K562 (cell line): ENCODE results near the gene NDUFAF2. TPM values are rescaled to one million over a fixed set of nuclear protein-coding genes. Genes with fewer than 3 reads are reported as not detected.

ENCODE experiments used
- ARID4B ChIP-seq: sonication (generic); formaldehyde crosslinking; IDR thresholded peaks from 2 replicates; pipeline ENCODE4 v1.8.0; 2022; ENCODE audit warnings: mild to moderate bottlenecking, missing genetic modification reagents
- ATF2 ChIP-seq: sonication (generic); formaldehyde crosslinking; IDR thresholded peaks from 2 replicates; pipeline ENCODE4 v1.8.1; 2022; ENCODE audit warnings: missing genetic modification reagents
- PHF8 ChIP-seq: fragments of 200-600 bp; sonication (generic); IDR thresholded peaks from 2 replicates; pipeline ENCODE4 v1.6.1; 2012; ENCODE audit warnings: mixed run types, mild to moderate bottlenecking, inconsistent platforms, low read length, moderate library complexity, borderline replicate concordance
- RBM14 ChIP-seq: fragments of 200-400 bp; formaldehyde crosslinking; IDR thresholded peaks from 2 replicates; pipeline ENCODE4 v1.6.1; 2018; ENCODE audit warnings: low read depth, mild to moderate bottlenecking, low read length, moderate library complexity, borderline replicate concordance; ENCODE audit not compliant: insufficient read depth
- SMARCA5 ChIP-seq: fragments of 450-650 bp; IDR thresholded peaks from 2 replicates; pipeline ENCODE4 v1.6.1; 2016
- TFAP4 ChIP-seq: sonication (generic); formaldehyde crosslinking; IDR thresholded peaks from 2 replicates; pipeline ENCODE4 v1.8.0; 2022; ENCODE audit warnings: missing genetic modification reagents, mild to moderate bottlenecking, moderate library complexity, borderline replicate concordance
- polyA plus RNA-seq, 8 experiments: library from polyadenylated mRNA; depleted of rRNA in 4 of 8; stranded (reverse) in 5 of 8; unstranded in 3 of 8; fragments of >200 nt; fragmentation: Nextera tagmentation in 2 of 8; fragmentation: Illumina TruSeq in 1 of 8; extraction: Ambion mirVana in 2 of 8; extraction: Trizol in 1 of 8; gene quantifications; 2 replicates each; pipeline versions ENCODE4 v1.2.1 to v1.2.3, GENCODE V29; 2011 to 2014; ENCODE audit warnings: inconsistent platforms in 1 of 8, missing spikeins in 1 of 8
- total RNA-seq, 7 experiments: library from RNA; depleted of rRNA in 6 of 7; stranded (reverse); fragments of >200 nt in 6 of 7; fragmentation: Illumina TruSeq in 2 of 7; extraction: Trizol in 2 of 7; gene quantifications; 2 replicates each; pipeline versions ENCODE4 v1.2.1 to v1.2.3, GENCODE V29; 2011 to 2021; ENCODE audit warnings: low replicate concordance in 1 of 7

The NDUFAF2 gene
- total and polyA plus RNA-seq, 9 of the 15 experiments (the other 6 are each of a cell fraction or from before 2014, with no cell fraction given): 56.0 to 155 (median 95.9) TPM

- TF ChIP-seq TFAP4 (CRISPR knock-in tag) (no peak), ATF2 (CRISPR knock-in tag) (no peak), SMARCA5 (no peak), PHF8 (no peak), ARID4B (no peak), RBM14 (no peak)
Observed at GRCh38 chr5:61052882-61053281, 107.9 kb downstream of the NDUFAF2 start (continued).
